ENCODE data around the gene EPHA2. TPM values are rescaled to one million over a fixed set of nuclear protein-coding genes. Genes with fewer than 3 reads are reported as not detected.

The EPHA2 gene
- total and polyA plus RNA-seq, 4 donors: 2.9 to 11.1 (median 6.8) TPM

- 80% methylated on average over 8 of the region's 8 CpGs for WGBS
- no peak overlapping the region for H3K27ac ChIP-seq (ENCODE audit: low read depth in 1 of 2, low read length in 2 of 2)
- no peaks in the 10 kb centered on the region for H3K36me3 ChIP-seq (ENCODE audit: control insufficient read depth in 4 of 4, insufficient read depth in 3 of 4, low read depth in 1 of 4, low read length in 3 of 4)
- H3K9me3 ChIP-seq (ENCODE audit: control insufficient read depth in 4 of 4, low read length in 3 of 4): no peaks in the 10 kb centered on the region
- H3K9ac ChIP-seq (ENCODE audit: low read depth in 1 of 2, low read length in 2 of 2): no peak overlapping the region
- H3K4me3 ChIP-seq (ENCODE audit: low read depth in 1 of 3, low read length in 3 of 3): no peak overlapping the region
- TF ChIP-seq RXRA (IDR thresholded peaks at IDR 0.05) (no peak), RAD21 (IDR thresholded peaks at IDR 0.05) (no peak), HNF4G (IDR thresholded peaks at IDR 0.05) (no peak), NR2F2 (IDR thresholded peaks at IDR 0.05) (no peak), ATF3 (IDR thresholded peaks at IDR 0.05) (no peak), CTCF (IDR thresholded peaks at IDR 0.05; ENCODE audit: low read depth, low read length, missing input control) (no peak), MAX (IDR thresholded peaks at IDR 0.05) (no peak), FOXA2 (IDR thresholded peaks at IDR 0.05) (no peak), HNF4A (conservative IDR thresholded peaks at IDR 0.05) (no peak), TAF1 (conservative IDR thresholded peaks at IDR 0.05) (no peak), REST (IDR thresholded peaks at IDR 0.05) (no peak)
- H3K27me3 ChIP-seq (ENCODE audit: control insufficient read depth in 4 of 4, insufficient read depth in 4 of 4, low read length in 3 of 4): no peaks in the 10 kb centered on the region
- peaks cover 0 to 7% (median 3%) of the 10 kb centered on the region in 4 donors for H3K4me1 ChIP-seq (ENCODE audit: control insufficient read depth in 4 of 4, insufficient read depth in 4 of 4, low read length in 3 of 4)
- no peak for DNase-seq (ENCODE audit: low spot score)
These were observed 64.6 kb downstream of the EPHA2 start for GRCh38 chr1:16091296-16091695.

GRCh38 chr1:16090076-16090826, 65.6 kb downstream of the EPHA2 start:
- no peak overlapping the region for H3K9ac ChIP-seq (ENCODE audit: low read depth in 1 of 2, low read length in 2 of 2)
- H3K9me3 ChIP-seq (ENCODE audit: control insufficient read depth in 4 of 4, low read length in 3 of 4): no peaks in the 10 kb centered on the region
- H3K27ac ChIP-seq (ENCODE audit: low read depth in 1 of 2, low read length in 2 of 2): no peak overlapping the region
- no peak overlapping the region for H3K4me3 ChIP-seq (ENCODE audit: low read depth in 1 of 3, low read length in 3 of 3)
- H3K4me1 ChIP-seq (ENCODE audit: control insufficient read depth in 4 of 4, insufficient read depth in 4 of 4, low read length in 3 of 4): peaks cover 0 to 2% (median under 1%) of the 10 kb centered on the region in 4 donors
- H3K36me3 ChIP-seq (ENCODE audit: control insufficient read depth in 4 of 4, insufficient read depth in 3 of 4, low read depth in 1 of 4, low read length in 3 of 4): no peaks in the 10 kb centered on the region
- H3K27me3 ChIP-seq (ENCODE audit: control insufficient read depth in 4 of 4, insufficient read depth in 4 of 4, low read length in 3 of 4): no peaks in the 10 kb centered on the region
- TF ChIP-seq HNF4G (IDR thresholded peaks at IDR 0.05) (no peak), FOXA1 (IDR thresholded peaks at IDR 0.05) (no peak), FOXA2 (IDR thresholded peaks at IDR 0.05) (no peak), REST (IDR thresholded peaks at IDR 0.05) (no peak), ZBTB33 (IDR thresholded peaks at IDR 0.05) (no peak), RXRA (IDR thresholded peaks at IDR 0.05) (no peak), HNF4A (conservative IDR thresholded peaks at IDR 0.05) (no peak), NR2F2 (IDR thresholded peaks at IDR 0.05) (no peak), MAX (IDR thresholded peaks at IDR 0.05) (no peak), EGR1 (IDR thresholded peaks at IDR 0.05; ENCODE audit: low read depth in 2 of 2) (no peak), YY1 (IDR thresholded peaks at IDR 0.05) (no peak), JUND (IDR thresholded peaks at IDR 0.05) (no peak), RAD21 (IDR thresholded peaks at IDR 0.05) (no peak)
- 92% methylated on average over 5 of the region's 5 CpGs for WGBS
- no peak for DNase-seq (ENCODE audit: low spot score)

Data from liver (tissue), 9 donors.